GM19372 (cell line): Measurements from ENCODE around the gene ETNPPL.
"Not testable (repeated sequence)": the region's sequence is repeated elsewhere in the genome, so short reads cannot be mapped to it uniquely, and the experiment has no call there.

ENCODE experiments used
- ATAC-seq: cut with Tn5 transposase; IDR thresholded peaks from one replicate; pipeline ENCODE4 v1.9.1; 2021; ENCODE audit warnings: mild to moderate bottlenecking, low read depth, moderate library complexity; ENCODE audit not compliant: unreplicated experiment

The ETNPPL gene

GRCh38 chr4:108763226-108763593 is 357 bp upstream of the ETNPPL start:
- ATAC-seq = no peak

GRCh38 chr4:108758498-108758897 is 4.4 kb downstream of the ETNPPL start:
- ATAC-seq = no peak

DNA sequence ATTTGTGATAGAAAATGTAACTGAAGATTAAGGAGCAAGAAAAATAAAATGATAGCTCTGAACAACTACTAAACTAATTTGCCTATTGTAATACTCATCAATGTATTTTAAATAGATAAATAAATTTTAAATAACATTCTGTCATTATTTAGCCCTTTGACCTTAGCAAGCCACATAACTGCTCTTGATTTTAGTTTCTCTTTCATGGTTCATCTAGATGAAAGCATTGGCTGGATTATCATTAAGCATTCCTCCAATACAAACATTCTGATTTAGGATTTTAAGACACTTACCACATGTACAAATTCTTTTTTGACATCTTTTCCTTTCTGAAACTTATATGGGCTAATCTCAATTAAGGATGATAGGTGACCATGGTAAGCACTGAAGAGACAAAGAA is 8.5 kb downstream of the ETNPPL start:
- no peak for ATAC-seq

- ATAC-seq = no peak
Measured at GRCh38 chr4:108751321-108751720, 11.5 kb downstream of the ETNPPL start.

DNA sequence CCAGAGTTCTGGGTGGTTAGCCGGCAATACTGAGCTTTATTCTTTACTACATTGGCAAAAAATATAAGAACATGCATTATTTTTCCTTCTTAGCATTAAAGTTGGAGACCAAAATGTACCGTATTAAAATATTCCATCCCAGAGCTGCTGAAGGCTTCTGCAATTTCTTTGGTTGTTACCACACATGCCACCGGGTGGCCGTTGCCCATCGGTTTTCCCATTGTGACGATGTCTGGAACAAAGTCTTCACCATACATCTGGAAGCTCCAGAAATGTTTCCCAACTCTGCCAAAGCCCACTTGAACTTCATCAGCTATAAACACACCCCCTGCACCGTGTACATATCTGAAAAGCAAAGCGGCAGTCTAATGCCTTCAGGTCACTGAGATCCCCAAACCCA is 13.7 kb downstream of the ETNPPL start:
- no peak for ATAC-seq

DNA sequence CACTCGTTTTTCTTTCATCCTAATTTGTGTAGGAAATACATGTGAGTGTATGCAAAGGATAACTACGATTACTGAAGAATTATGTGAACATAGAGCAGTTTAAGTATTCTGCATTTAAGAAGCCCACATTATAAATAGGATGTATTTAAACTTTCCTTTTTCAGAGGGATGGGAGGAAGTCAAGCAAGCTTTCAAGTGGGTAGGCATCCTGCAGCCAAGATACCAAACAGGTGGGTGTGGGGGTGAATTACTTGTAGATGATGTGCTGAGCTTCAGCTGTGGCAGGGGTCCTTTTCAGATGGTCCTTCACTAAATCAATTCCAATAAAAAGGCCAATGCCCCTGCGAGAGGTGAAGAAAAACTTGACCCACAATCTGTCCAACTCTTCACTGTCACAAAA is 16.3 kb downstream of the ETNPPL start:
- no peak for ATAC-seq

- no peak for ATAC-seq
Measured at GRCh38 chr4:108744307-108744706, 18.5 kb downstream of the ETNPPL start.

GRCh38 chr4:108742451-108743420 is 20.1 kb downstream of the ETNPPL start:
- ATAC-seq = no peak

DNA sequence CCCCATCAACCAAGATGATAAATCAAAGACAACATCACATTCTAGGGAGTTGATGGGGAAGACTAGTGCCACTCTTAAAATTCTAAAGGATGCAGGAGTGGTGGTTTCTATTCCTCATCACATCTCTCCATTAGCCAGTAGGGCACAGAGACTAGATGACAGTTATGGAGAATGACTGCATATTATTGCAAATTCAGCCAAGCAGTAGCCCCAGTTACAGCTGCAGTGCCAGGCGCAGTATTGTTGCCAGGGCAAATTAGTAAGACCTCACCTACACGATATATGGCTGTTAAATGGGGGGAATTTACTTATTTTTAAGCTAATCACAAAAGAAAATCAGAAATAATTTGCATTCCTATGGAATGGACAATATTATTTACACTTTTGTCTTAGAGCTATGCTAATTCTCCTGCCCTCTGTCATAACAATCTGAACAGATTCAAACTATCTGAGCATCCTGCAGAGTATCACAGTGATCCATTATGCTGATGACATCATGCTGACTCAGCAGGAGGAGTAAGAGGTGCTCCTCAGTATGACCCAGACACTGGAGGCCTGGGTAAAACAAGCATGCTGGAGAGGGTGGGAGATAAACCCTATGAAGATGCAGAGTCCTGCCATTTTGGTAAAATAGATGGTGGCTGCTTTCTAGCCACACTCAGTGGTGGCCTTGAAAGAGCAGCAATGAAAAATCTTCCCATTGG is 24.7 kb downstream of the ETNPPL start:
- no peak for ATAC-seq

DNA sequence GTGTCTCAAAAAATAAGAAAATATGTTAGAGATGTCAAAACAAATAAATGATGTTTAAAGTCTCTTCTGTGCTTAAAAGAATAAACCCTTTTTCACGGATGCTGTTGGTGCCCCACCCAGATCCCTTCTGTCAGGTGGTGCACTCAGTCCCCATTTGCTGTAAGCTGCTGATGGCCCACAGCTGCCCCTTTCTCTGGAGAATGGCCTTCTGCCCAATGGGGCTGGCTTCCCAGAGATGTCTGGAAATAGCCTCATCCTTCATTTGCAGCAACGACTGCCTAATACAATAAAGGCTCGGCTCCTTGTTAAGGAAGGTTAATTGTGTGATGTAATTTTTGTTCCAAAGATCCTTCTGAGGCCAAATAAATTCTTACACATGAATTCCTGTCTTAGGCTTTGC is 31.8 kb downstream of the ETNPPL start:
- ATAC-seq = no peak

GRCh38 chr4:108730579-108730978 is 32.3 kb downstream of the ETNPPL start:
- no peak for ATAC-seq

GRCh38 chr4:108729731-108730130 is 33.1 kb downstream of the ETNPPL start:
- no peak for ATAC-seq

- no peak for ATAC-seq
Measured at GRCh38 chr4:108725457-108725856, 37.4 kb downstream of the ETNPPL start.

- ATAC-seq = no peak
Measured at GRCh38 chr4:108717386-108717785, 45.5 kb downstream of the ETNPPL start.

GRCh38 chr4:108716340-108716739 is 46.5 kb downstream of the ETNPPL start:
- no peak for ATAC-seq

- no peak for ATAC-seq
Measured at GRCh38 chr4:108714880-108715279, 48.0 kb downstream of the ETNPPL start.

DNA sequence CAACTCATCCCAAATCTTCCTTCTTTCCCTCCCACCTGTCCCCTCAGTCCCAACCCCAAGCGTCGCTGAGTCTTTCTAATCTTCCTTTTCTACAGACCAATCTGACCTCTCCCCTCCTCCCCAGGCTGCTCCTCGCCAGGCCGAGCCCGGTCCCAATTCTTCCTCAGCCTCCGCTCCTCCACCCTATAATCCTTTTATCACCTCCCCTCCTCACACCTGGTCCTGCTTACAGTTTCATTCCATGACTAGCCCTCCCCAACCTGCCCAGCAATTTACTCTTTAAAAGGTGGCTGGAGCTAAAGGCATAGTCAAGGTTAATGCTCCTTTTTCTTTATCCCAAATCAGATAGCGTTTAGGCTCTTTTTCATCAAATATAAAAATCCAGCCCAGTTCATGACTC is 52.3 kb downstream of the ETNPPL start:
- not testable (repeated sequence) for ATAC-seq

DNA sequence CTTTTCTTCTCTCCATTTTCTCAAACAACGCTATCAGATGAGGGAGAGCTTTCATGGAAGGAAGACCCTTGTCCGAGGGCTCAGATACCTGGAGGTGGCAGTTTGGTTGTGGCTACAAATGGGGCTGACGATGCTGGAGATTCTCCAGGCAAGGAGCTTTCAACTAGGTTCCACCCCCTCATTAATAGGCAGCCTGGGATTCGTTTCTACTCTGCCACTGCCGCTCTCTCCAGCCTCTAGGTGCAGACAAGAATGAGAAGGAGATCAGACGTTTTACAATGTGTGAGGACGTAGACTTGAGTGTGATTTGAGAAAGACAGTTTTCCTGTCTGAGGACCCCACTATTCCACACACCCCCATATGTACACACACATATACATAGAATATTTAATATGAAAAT is 53.1 kb downstream of the ETNPPL start:
- ATAC-seq = no peak

DNA sequence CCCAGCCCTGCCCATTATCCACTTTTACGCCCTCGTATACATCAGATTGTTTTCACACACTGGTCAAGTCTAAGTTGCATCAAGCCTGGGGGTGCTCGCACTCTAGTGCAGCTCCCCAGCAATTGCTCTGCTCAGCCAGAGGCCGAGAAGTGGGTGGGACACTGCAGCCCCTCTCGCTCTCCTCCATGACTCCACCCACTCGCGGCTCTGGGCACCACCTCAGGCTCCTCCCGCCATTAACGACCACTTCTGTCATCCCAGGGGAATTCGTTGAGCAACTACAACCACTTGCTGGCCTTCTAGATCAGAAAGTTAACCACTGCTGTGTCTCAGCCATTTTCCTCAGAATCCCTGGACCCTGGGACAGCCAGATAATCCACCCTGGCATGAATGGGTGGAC is 53.6 kb downstream of the ETNPPL start:
- ATAC-seq = no peak

DNA sequence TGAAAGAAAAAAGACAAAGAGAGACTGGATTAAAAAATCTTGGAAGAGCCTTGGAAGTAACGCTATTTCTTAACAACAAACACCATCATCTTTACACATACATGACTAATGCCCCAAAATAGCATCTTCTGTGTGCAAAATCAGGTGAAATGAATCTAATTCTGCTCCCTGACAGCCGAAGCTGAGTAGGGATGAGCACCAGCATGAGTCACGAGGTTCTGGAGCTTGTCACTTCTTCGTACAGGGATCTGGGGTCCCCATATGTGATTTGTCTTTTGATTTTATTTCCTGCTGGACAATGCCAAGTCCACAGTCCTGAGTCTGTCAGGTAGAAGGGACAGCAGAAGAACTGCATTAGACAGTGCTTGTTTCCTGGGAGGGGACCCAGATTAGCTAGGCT is 56.6 kb downstream of the ETNPPL start:
- no peak for ATAC-seq

- ATAC-seq = no peak
Measured at GRCh38 chr4:108703966-108704365, 58.9 kb downstream of the ETNPPL start.

DNA sequence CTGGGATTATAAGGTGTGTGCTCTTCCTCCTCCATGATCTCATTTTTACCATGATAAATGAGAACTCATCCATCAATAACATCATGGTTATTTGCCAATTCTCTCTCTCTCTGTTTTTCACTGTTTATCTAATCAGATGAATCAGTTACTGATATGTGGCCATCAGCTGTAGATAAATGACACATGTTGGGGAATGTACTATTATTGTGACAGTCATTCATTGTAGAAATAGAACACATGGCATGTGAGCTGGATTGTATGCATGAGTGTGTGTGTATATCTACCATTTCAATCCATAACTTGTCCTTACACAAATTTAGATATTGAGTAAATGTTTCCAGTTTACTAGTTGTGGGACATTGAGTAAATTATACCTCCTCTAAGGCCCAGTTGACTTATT is 59.5 kb downstream of the ETNPPL start:
- ATAC-seq = no peak
